Activated CD8-positive, alpha-beta T cell treated with anti-CD3 and anti-CD28 coated beads for 36 hours (primary cell): ENCODE data around the gene MCU. TPM values are rescaled to one million over a fixed set of nuclear protein-coding genes. Genes with fewer than 3 reads are reported as not detected.

ENCODE experiments used
- ATAC-seq: fragments of 200-7000 bp; cut with Tn5 transposase; one replicate; pipeline ENCODE4 v1.10.0; 2021; ENCODE audit warnings: mild to moderate bottlenecking, moderate library complexity
- CTCF ChIA-PET: fragments of 350-600 bp; sonication (Branson Sonifier 250); formaldehyde crosslinking; loops from one replicate; lab custom pipeline; 2021; ENCODE audit warnings: antibody characterized with exemption; lab: Charles Lee
- POLR2A ChIA-PET: fragments of 350-600 bp; sonication (Branson Sonifier 250); formaldehyde crosslinking; loops from one replicate; lab custom pipeline; 2021; ENCODE audit warnings: antibody characterized with exemption; lab: Charles Lee
- DNase-seq: peaks from one replicate; pipeline ENCODE4 v3.0.0-alpha.2; 2020
- H3K27ac Mint-ChIP-seq: one replicate; pipeline ENCODE4 v1.8.0; 2021; ENCODE audit warnings: mild to moderate bottlenecking, mixed read lengths
- H3K27me3 Mint-ChIP-seq: one replicate; pipeline ENCODE4 v1.8.0; 2021; ENCODE audit warnings: mixed read lengths
- H3K36me3 Mint-ChIP-seq: one replicate; pipeline ENCODE4 v1.8.0; 2021; ENCODE audit warnings: low read depth, mixed read lengths
- H3K4me1 Mint-ChIP-seq: one replicate; pipeline ENCODE4 v1.8.0; 2021; ENCODE audit warnings: low read depth, mixed read lengths
- H3K4me3 Mint-ChIP-seq: one replicate; pipeline ENCODE4 v1.8.0; 2021; ENCODE audit warnings: mild to moderate bottlenecking, moderate library complexity, mixed read lengths
- H3K9me3 Mint-ChIP-seq: one replicate; pipeline ENCODE4 v1.8.0; 2021; ENCODE audit warnings: mixed read lengths
- intact Hi-C: fragments of 100-400 bp; cut with micrococcal nuclease; formaldehyde crosslinking; loops from one replicate; pipeline ENCODE4 v1.10.0; 2022
- total RNA-seq, 2 experiments: library from RNA; stranded (reverse); gene quantifications; one replicate each; pipeline ENCODE4 v1.2.3, GENCODE V29; 2021
- TF ChIP-seq, protein P1 (sequence below): fragments of 200-600 bp; IDR thresholded peaks from one replicate; pipeline ENCODE4 v1.8.0; 2022; ENCODE audit warnings: antibody characterized with exemption, mild to moderate bottlenecking

The MCU gene
- total RNA-seq, 2 experiments from 2014 or later, result 17.1 to 18.3 TPM

- ChIA-PET CTCF (interaction anchor here (0.7 kb wide), 1 partner anchor 17 kb away, joined by 3 read pairs; no protein-coding TSS in a partner anchor), POLR2A (no interaction called here)
- H3K4me1 Mint-ChIP-seq, result peaks cover 2% of the 10 kb centered on the region
- peaks cover 6% of the 10 kb centered on the region for H3K36me3 Mint-ChIP-seq
- DNase-seq (no peak), ATAC-seq (no peak)
- no peak overlapping the region for H3K27ac Mint-ChIP-seq
- H3K9me3 Mint-ChIP-seq, result no peaks in the 10 kb centered on the region
- intact Hi-C loops, result no loop called here
- no peak overlapping the region for H3K4me3 Mint-ChIP-seq
- H3K27me3 Mint-ChIP-seq, result no peaks in the 10 kb centered on the region
- TF ChIP-seq, protein P1, sequence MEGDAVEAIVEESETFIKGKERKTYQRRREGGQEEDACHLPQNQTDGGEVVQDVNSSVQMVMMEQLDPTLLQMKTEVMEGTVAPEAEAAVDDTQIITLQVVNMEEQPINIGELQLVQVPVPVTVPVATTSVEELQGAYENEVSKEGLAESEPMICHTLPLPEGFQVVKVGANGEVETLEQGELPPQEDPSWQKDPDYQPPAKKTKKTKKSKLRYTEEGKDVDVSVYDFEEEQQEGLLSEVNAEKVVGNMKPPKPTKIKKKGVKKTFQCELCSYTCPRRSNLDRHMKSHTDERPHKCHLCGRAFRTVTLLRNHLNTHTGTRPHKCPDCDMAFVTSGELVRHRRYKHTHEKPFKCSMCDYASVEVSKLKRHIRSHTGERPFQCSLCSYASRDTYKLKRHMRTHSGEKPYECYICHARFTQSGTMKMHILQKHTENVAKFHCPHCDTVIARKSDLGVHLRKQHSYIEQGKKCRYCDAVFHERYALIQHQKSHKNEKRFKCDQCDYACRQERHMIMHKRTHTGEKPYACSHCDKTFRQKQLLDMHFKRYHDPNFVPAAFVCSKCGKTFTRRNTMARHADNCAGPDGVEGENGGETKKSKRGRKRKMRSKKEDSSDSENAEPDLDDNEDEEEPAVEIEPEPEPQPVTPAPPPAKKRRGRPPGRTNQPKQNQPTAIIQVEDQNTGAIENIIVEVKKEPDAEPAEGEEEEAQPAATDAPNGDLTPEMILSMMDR, result no peak
Observed at GRCh38 chr10:72712136-72712535, 20.2 kb downstream of the MCU start.

- Mint-ChIP-seq H3K36me3 (peaks cover 7% of the 10 kb centered on the region), H3K27ac (no peak overlapping the region), H3K9me3 (no peaks in the 10 kb centered on the region), H3K27me3 (no peaks in the 10 kb centered on the region), H3K4me1 (no peaks in the 10 kb centered on the region), H3K4me3 (no peak overlapping the region)
- ChIA-PET POLR2A (no interaction called here), CTCF (no interaction called here)
- ATAC-seq, result no peak
- TF ChIP-seq, protein P1, result no peak
- intact Hi-C loops, result no loop called here
- DNase-seq, result no peak
Observed at GRCh38 chr10:72719941-72720592, 28.1 kb downstream of the MCU start.

- no peak for DNase-seq
- ChIA-PET CTCF (interaction anchor here (0.7 kb wide), 1 partner anchor 18 kb away, joined by 3 read pairs; no protein-coding TSS in a partner anchor), POLR2A (no interaction called here)
- Mint-ChIP-seq H3K9me3 (no peaks in the 10 kb centered on the region), H3K27ac (no peak overlapping the region), H3K27me3 (no peaks in the 10 kb centered on the region), H3K4me3 (no peak overlapping the region), H3K36me3 (peaks cover 4% of the 10 kb centered on the region), H3K4me1 (no peaks in the 10 kb centered on the region)
- intact Hi-C loops, result no loop called here
- TF ChIP-seq, protein P1, result no peak
- no peak for ATAC-seq
Observed at GRCh38 chr10:72720814-72721660, 29.1 kb downstream of the MCU start.

- intact Hi-C loops, result no loop called here
- DNase-seq (no peak), ATAC-seq (no peak)
- Mint-ChIP-seq H3K27me3 (no peaks in the 10 kb centered on the region), H3K4me3 (no peak overlapping the region), H3K27ac (no peak overlapping the region), H3K4me1 (peaks cover 20% of the 10 kb centered on the region), H3K36me3 (peaks cover 2% of the 10 kb centered on the region), H3K9me3 (no peaks in the 10 kb centered on the region)
- TF ChIP-seq, protein P1, result no peak
- POLR2A ChIA-PET, result no interaction called here
- CTCF ChIA-PET, result interaction anchor here (1.2 kb wide), 1 partner anchor 363 kb away, joined by 3 read pairs; no protein-coding TSS in a partner anchor
Observed at GRCh38 chr10:72727130-72727529, 35.2 kb downstream of the MCU start.
